Transverse colon (tissue), 4 donors: ENCODE results near the gene ZRANB2.

Experiments used
- EP300 ChIP-seq: sonication (generic); formaldehyde crosslinking; IDR thresholded peaks from one replicate; pipeline ENCODE4 v1.6.1; 2017; ENCODE audit warnings: antibody characterized with exemption, low read depth
- POLR2A ChIP-seq: fragments of 450-650 bp; IDR thresholded peaks from one replicate; pipeline ENCODE4 v1.6.1; 2016; ENCODE audit warnings: antibody characterized with exemption, mild to moderate bottlenecking, moderate library complexity
- POLR2AphosphoS5 ChIP-seq, 3 donors: sonication (generic); formaldehyde crosslinking; IDR thresholded peaks; one replicate each; pipeline ENCODE4 v1.6.1; 2016; ENCODE audit warnings: antibody characterized with exemption in 3 of 3
- TF ChIP-seq, protein P1 (sequence below), 5 experiments: fragments of 200-600 bp in 3 of 5; fragments of 450-650 bp in 2 of 5; sonication (generic) in 3 of 5; IDR thresholded peaks; 1 replicate in 2 of 5; 2 replicates in 3 of 5; pipeline ENCODE4 v1.5.1; 2016 to 2017; ENCODE audit warnings: antibody characterized with exemption in 5 of 5, inconsistent platforms in 3 of 5, mild to moderate bottlenecking in 2 of 5, moderate library complexity in 1 of 5

DNA sequence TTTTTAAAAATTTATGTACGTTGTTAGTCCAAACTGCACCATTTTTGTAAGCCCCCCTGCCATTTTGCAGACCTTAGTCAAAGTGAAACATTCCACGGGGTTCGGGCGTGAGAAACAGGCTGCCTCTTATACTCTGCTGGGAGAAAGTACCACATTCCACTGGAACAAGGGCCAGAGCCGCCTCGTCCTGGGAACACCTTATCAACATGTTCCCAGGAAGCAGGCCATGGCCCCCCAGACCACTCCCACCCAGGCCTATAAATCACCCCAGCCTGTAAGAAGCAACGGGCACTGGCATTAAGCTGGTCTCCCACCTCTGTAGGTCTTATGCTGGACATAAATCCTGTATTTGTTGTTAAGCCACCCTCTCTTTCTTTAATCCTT is 854 bp upstream of the ZRANB2 start:
- TF ChIP-seq, protein P1, sequence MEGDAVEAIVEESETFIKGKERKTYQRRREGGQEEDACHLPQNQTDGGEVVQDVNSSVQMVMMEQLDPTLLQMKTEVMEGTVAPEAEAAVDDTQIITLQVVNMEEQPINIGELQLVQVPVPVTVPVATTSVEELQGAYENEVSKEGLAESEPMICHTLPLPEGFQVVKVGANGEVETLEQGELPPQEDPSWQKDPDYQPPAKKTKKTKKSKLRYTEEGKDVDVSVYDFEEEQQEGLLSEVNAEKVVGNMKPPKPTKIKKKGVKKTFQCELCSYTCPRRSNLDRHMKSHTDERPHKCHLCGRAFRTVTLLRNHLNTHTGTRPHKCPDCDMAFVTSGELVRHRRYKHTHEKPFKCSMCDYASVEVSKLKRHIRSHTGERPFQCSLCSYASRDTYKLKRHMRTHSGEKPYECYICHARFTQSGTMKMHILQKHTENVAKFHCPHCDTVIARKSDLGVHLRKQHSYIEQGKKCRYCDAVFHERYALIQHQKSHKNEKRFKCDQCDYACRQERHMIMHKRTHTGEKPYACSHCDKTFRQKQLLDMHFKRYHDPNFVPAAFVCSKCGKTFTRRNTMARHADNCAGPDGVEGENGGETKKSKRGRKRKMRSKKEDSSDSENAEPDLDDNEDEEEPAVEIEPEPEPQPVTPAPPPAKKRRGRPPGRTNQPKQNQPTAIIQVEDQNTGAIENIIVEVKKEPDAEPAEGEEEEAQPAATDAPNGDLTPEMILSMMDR (IDR thresholded peaks at IDR 0.05): no peak
- TF ChIP-seq POLR2A (no peak), POLR2AphosphoS5 (IDR thresholded peaks at IDR 0.05) (no peak), EP300 (no peak)
